ENCODE measurements around the gene ARMH2.

GRCh38 chr6:24777227-24777626 is 21.5 kb downstream of the ARMH2 start:
- no peak for TF ChIP-seq POLR2AphosphoS5 (IDR thresholded peaks at IDR 0.05; ENCODE audit: low read depth, low read length)
- TF ChIP-seq SIN3A (IDR thresholded peaks at IDR 0.05; ENCODE audit: borderline replicate concordance, insufficient read depth, low read length), result no peak
- TF ChIP-seq REST (IDR thresholded peaks at IDR 0.05; ENCODE audit: insufficient read depth in 1 of 2, low read depth in 2 of 2, low read length in 2 of 2), result no peak

Data from PFSK-1 (cell line).